Endothelial cell of umbilical vein (primary cell): Measurements from ENCODE around the gene RASGRF2. TPM values are rescaled to one million over a fixed set of nuclear protein-coding genes. Genes with fewer than 3 reads are reported as not detected.

Source experiments
- BruUV-seq: library from RNA; stranded (reverse); fragments of 400-500 nt; replicated peaks from 2 replicates; lab custom pipeline; 2021; lab: Mats Ljungman, UMichigan
- CTCF ChIA-PET: fragments of 300-600, 350-600 bp; sonication (Branson Sonifier 250); formaldehyde crosslinking; loops from one replicate; lab custom pipeline; 2021; ENCODE audit warnings: antibody characterized with exemption, inconsistent platforms; lab: Charles Lee
- POLR2A ChIA-PET: fragments of 300-600, 350-600 bp; sonication (Branson Sonifier 250); formaldehyde crosslinking; loops from one replicate; lab custom pipeline; 2021; ENCODE audit warnings: antibody characterized with exemption, inconsistent platforms; lab: Charles Lee
- DNase-seq: peaks from one replicate; pipeline ENCODE4 v3.0.0-alpha.2; 2011; ENCODE audit warnings: low read depth, low spot score
- FAIRE-seq: peaks from 2 replicates; lab custom pipeline; 2011; peaks lifted over from hg19 to GRCh38; lab: Jason Lieb, UNC
- H2AFZ ChIP-seq: 2 replicates; pipeline ENCODE4 v1.6.0; 2012; ENCODE audit warnings: low read depth, low read length, control low read depth, inconsistent platforms
- H3K27ac ChIP-seq: 2 replicates; pipeline ENCODE4 v1.5.1; 2011; ENCODE audit warnings: low read depth, mild to moderate bottlenecking, control low read depth, low read length, moderate library complexity; ENCODE audit not compliant: insufficient read depth
- H3K27me3 ChIP-seq, 2 experiments: 2 replicates each; pipeline versions ENCODE4 v1.6.0 to v1.6.1; 2011; ENCODE audit warnings: low read length in 2 of 2, mixed read lengths in 1 of 2; ENCODE audit not compliant: control insufficient read depth in 2 of 2, insufficient read depth in 2 of 2
- H3K36me3 ChIP-seq, 2 experiments: 2 replicates in 1 of 2; 3 replicates in 1 of 2; pipeline ENCODE4 v1.5.1; 2011; ENCODE audit warnings: low read length in 2 of 2, mild to moderate bottlenecking in 1 of 2, moderate library complexity in 1 of 2; ENCODE audit not compliant: control insufficient read depth in 2 of 2, insufficient read depth in 2 of 2; ENCODE audit errors: extremely low read depth in 1 of 2
- H3K4me1 ChIP-seq: 3 replicates; pipeline ENCODE4 v1.5.1; 2011; ENCODE audit warnings: mild to moderate bottlenecking, low read length; ENCODE audit not compliant: control insufficient read depth, insufficient read depth; ENCODE audit errors: extremely low read depth
- H3K4me2 ChIP-seq: 2 replicates; pipeline ENCODE4 v1.6.1; 2011; ENCODE audit warnings: low read length, control low read depth, mixed read lengths; ENCODE audit not compliant: insufficient read depth
- H3K4me3 ChIP-seq, 3 experiments: fragments of 200-600 bp in 1 of 3; sonication (generic), shearing (Covaris generic) in 1 of 3; replicated peaks in 1 of 3; 2 replicates each; pipeline ENCODE4 v1.5.1; 2011 to 2016; ENCODE audit warnings: control low read depth in 3 of 3, low read length in 3 of 3, mild to moderate bottlenecking in 2 of 3, inconsistent platforms in 1 of 3, low read depth in 1 of 3, moderate library complexity in 1 of 3; ENCODE audit not compliant: insufficient read depth in 1 of 3
- H3K79me2 ChIP-seq: 2 replicates; pipeline ENCODE4 v1.6.0; 2012; ENCODE audit warnings: low read length, inconsistent platforms; ENCODE audit not compliant: control insufficient read depth, insufficient read depth
- H3K9ac ChIP-seq: replicated peaks from 2 replicates; pipeline ENCODE3; 2011; ENCODE audit warnings: low read length, control low read depth; ENCODE audit not compliant: insufficient read depth; ENCODE audit errors: extremely low read depth
- H3K9me1 ChIP-seq: replicated peaks from 3 replicates; pipeline ENCODE4 v1.6.0; 2011; ENCODE audit warnings: mild to moderate bottlenecking, low read length; ENCODE audit not compliant: control insufficient read depth, insufficient read depth; ENCODE audit errors: extremely low read depth
- H3K9me3 ChIP-seq: replicated peaks from 2 replicates; pipeline ENCODE4 v1.5.1; 2012; ENCODE audit warnings: low read length, inconsistent platforms; ENCODE audit not compliant: control insufficient read depth, insufficient read depth
- H4K20me1 ChIP-seq: replicated peaks from 2 replicates; pipeline ENCODE3; 2011; ENCODE audit warnings: mild to moderate bottlenecking, low read length; ENCODE audit not compliant: control insufficient read depth, insufficient read depth; ENCODE audit errors: extremely low read depth
- CTCF ChIP-seq, 2 donors: IDR thresholded peaks; 1 replicate in 1 of 2; 2 replicates in 1 of 2; pipeline ENCODE4 v1.5.1; 2011; ENCODE audit warnings: low read length in 2 of 2, mild to moderate bottlenecking in 2 of 2, moderate library complexity in 2 of 2, control low read depth in 1 of 2, inconsistent platforms in 1 of 2, low read depth in 1 of 2; ENCODE audit not compliant: insufficient read depth in 1 of 2; ENCODE audit errors: extremely low read depth in 1 of 2
- EZH2 ChIP-seq: IDR thresholded peaks from 2 replicates; pipeline ENCODE4 v1.6.1; 2012; ENCODE audit warnings: borderline replicate concordance, low read depth, mild to moderate bottlenecking, moderate library complexity, low read length, inconsistent platforms; ENCODE audit not compliant: severe bottlenecking
- FOS ChIP-seq: IDR thresholded peaks from 2 replicates; pipeline ENCODE4 v1.6.1; 2011; ENCODE audit warnings: mild to moderate bottlenecking, low read length, moderate library complexity, borderline replicate concordance; ENCODE audit not compliant: insufficient read depth
- GATA2 ChIP-seq: IDR thresholded peaks from 2 replicates; pipeline ENCODE4 v1.7.0; 2011; ENCODE audit warnings: low read depth, mild to moderate bottlenecking, moderate library complexity, mixed read lengths, low read length; ENCODE audit not compliant: insufficient read length, insufficient read depth
- JUN ChIP-seq: IDR thresholded peaks from 2 replicates; pipeline ENCODE4 v1.6.1; 2011; ENCODE audit warnings: borderline replicate concordance, low read depth; ENCODE audit not compliant: insufficient read length, insufficient read depth
- MYC ChIP-seq: IDR thresholded peaks from one replicate; pipeline ENCODE4 v1.6.1; 2011; ENCODE audit warnings: mild to moderate bottlenecking, low read depth, low read length
- POLR2A ChIP-seq: IDR thresholded peaks from 2 replicates; pipeline ENCODE4 v1.6.1; 2012; ENCODE audit warnings: low read depth, mild to moderate bottlenecking, control low read depth, low read length
- POLR2AphosphoS5 ChIP-seq: IDR thresholded peaks from 2 replicates; pipeline ENCODE4 v1.6.1; 2012; ENCODE audit warnings: low read depth, mild to moderate bottlenecking, control low read depth, low read length, moderate library complexity; ENCODE audit not compliant: insufficient read depth
- dilution Hi-C: fragments of 300-500 bp; cut with MboI; formaldehyde crosslinking; loops from one replicate; pipeline ENCODE4 v1.15.0; 2019; ENCODE audit warnings: low sequenced_read_pairs; ENCODE audit not compliant: extremely low pct_ligation_motif_present
- intact Hi-C: fragments of 100-400 bp; cut with micrococcal nuclease; formaldehyde crosslinking; loops from one replicate; pipeline ENCODE4 v1.10.0; 2022
- polyA plus RNA-seq, 4 experiments: library from polyadenylated mRNA; depleted of rRNA in 3 of 4; stranded (reverse) in 3 of 4; unstranded in 1 of 4; fragments of >200 nt; gene quantifications; 2 replicates each; pipeline versions ENCODE4 v1.2.1 to v1.2.3, GENCODE V29; 2011 to 2012; ENCODE audit warnings: missing spikeins in 1 of 4
- total RNA-seq: library from RNA; stranded (reverse); gene quantifications from 2 replicates; pipeline ENCODE4 v1.2.3, GENCODE V29; 2021
- TF ChIP-seq, protein P1 (sequence below): IDR thresholded peaks from 2 replicates; pipeline ENCODE4 v1.6.1; 2011; ENCODE audit not compliant: insufficient read depth, insufficient read length

Gene RASGRF2
- total and polyA plus RNA-seq, 2 donors (not counting 3 experiments of a cell fraction or from before 2014, with no cell fraction given) = 0.41 to 4.0 TPM

- no peaks in the 10 kb centered on the region for H3K9me1 ChIP-seq
- no peak overlapping the region for H3K9ac ChIP-seq
- TF ChIP-seq CTCF (IDR thresholded peaks at IDR 0.05; ENCODE audit: extremely low read depth in 1 of 2, insufficient read depth in 1 of 2, low read depth in 1 of 2, low read length in 2 of 2) (no peak), JUN (no peak), MYC (no peak), FOS (no peak), POLR2A (no peak), GATA2 (no peak), EZH2 (no peak), POLR2AphosphoS5 (no peak)
- TF ChIP-seq, protein P1, sequence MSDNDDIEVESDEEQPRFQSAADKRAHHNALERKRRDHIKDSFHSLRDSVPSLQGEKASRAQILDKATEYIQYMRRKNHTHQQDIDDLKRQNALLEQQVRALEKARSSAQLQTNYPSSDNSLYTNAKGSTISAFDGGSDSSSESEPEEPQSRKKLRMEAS = no peak
- H3K27ac ChIP-seq = no peak overlapping the region
- ChIA-PET CTCF (no interaction called here), POLR2A (no interaction called here)
- H3K4me1 ChIP-seq = no peaks in the 10 kb centered on the region
- H2AFZ ChIP-seq = no peak overlapping the region
- intact Hi-C loops (no loop called here), dilution Hi-C loops (no loop called here)
- no peaks in the 10 kb centered on the region for H3K36me3 ChIP-seq
- no peaks in the 10 kb centered on the region for H3K27me3 ChIP-seq
- H4K20me1 ChIP-seq = no peaks in the 10 kb centered on the region
- no peak overlapping the region for H3K4me2 ChIP-seq
- H3K4me3 ChIP-seq = no peak overlapping the region
- H3K9me3 ChIP-seq = no peaks in the 10 kb centered on the region
- FAIRE-seq (peak; percentile 26), DNase-seq (no peak)
- H3K79me2 ChIP-seq = no peaks in the 10 kb centered on the region
- no TSS peak for BruUV-seq
Measured at GRCh38 chr5:80912479-80912878, 47.7 kb upstream of the RASGRF2 start.
